Sigmoid colon (tissue), 3 donors: ENCODE data around the gene ACOX3.

Experiments used
- CTCF ChIP-seq, 4 experiments: fragments of 450-650 bp in 3 of 4; fragments of 200-600 bp in 1 of 4; IDR thresholded peaks; one replicate each; pipeline ENCODE4 v1.5.1; 2016 to 2019; ENCODE audit warnings: antibody characterized with exemption in 4 of 4, mild to moderate bottlenecking in 3 of 4, moderate library complexity in 2 of 4
- POLR2A ChIP-seq, 2 donors: fragments of 450-650 bp; IDR thresholded peaks; one replicate each; pipeline ENCODE4 v1.6.1; 2016; ENCODE audit warnings: antibody characterized with exemption in 2 of 2, mild to moderate bottlenecking in 2 of 2, moderate library complexity in 2 of 2

GRCh38 chr4:8347660-8348059 is 92.9 kb downstream of the ACOX3 start:
- no peak for TF ChIP-seq POLR2A (IDR thresholded peaks at IDR 0.05)
- no peak for TF ChIP-seq CTCF (IDR thresholded peaks at IDR 0.05)
